Measurements from ENCODE around the gene CD9.

Gene CD9

GRCh38 chr12:6222078-6222654, 22.0 kb downstream of the CD9 start:
- no peak for DNase-seq

GRCh38 chr12:6223545-6223944, 23.3 kb downstream of the CD9 start:
- no peak for DNase-seq

- DNase-seq = no peak
Measured at GRCh38 chr12:6224550-6224949, 24.4 kb downstream of the CD9 start.

- no peak for DNase-seq
Measured at GRCh38 chr12:6225630-6226001, 25.4 kb downstream of the CD9 start.

- no peak for DNase-seq
Measured at GRCh38 chr12:6226002-6226678, 25.9 kb downstream of the CD9 start.

GRCh38 chr12:6226679-6227051, 26.5 kb downstream of the CD9 start:
- no peak for DNase-seq

- DNase-seq = no peak
Measured at GRCh38 chr12:6228535-6229223, 28.5 kb downstream of the CD9 start.

- DNase-seq = peak; percentile 85
Measured at GRCh38 chr12:6229224-6230218, 29.3 kb downstream of the CD9 start.

GRCh38 chr12:6230321-6231110, 30.3 kb downstream of the CD9 start:
- DNase-seq = peak; percentile 43

GRCh38 chr12:6231359-6232268, 31.4 kb downstream of the CD9 start:
- no peak for DNase-seq

- DNase-seq = no peak
Measured at GRCh38 chr12:6233121-6233971, 33.1 kb downstream of the CD9 start.

GRCh38 chr12:6234214-6234613, 34.0 kb downstream of the CD9 start:
- peak; percentile 64 for DNase-seq

- no peak for DNase-seq
Measured at GRCh38 chr12:6234906-6235305, 34.7 kb downstream of the CD9 start.

GRCh38 chr12:6235499-6235898, 35.3 kb downstream of the CD9 start:
- DNase-seq = no peak

GRCh38 chr12:6235906-6236640, 35.9 kb downstream of the CD9 start:
- DNase-seq = no peak

GRCh38 chr12:6236641-6236940, 36.4 kb downstream of the CD9 start:
- no peak for DNase-seq

GRCh38 chr12:6237830-6238229, 37.6 kb downstream of the CD9 start:
- no peak for DNase-seq

GRCh38 chr12:6238875-6239274, 38.7 kb downstream of the CD9 start:
- DNase-seq = no peak

- no peak for DNase-seq
Measured at GRCh38 chr12:6241495-6241894, 41.3 kb downstream of the CD9 start.
